ENCODE results near the gene UNC13C.

Gene UNC13C

DNA sequence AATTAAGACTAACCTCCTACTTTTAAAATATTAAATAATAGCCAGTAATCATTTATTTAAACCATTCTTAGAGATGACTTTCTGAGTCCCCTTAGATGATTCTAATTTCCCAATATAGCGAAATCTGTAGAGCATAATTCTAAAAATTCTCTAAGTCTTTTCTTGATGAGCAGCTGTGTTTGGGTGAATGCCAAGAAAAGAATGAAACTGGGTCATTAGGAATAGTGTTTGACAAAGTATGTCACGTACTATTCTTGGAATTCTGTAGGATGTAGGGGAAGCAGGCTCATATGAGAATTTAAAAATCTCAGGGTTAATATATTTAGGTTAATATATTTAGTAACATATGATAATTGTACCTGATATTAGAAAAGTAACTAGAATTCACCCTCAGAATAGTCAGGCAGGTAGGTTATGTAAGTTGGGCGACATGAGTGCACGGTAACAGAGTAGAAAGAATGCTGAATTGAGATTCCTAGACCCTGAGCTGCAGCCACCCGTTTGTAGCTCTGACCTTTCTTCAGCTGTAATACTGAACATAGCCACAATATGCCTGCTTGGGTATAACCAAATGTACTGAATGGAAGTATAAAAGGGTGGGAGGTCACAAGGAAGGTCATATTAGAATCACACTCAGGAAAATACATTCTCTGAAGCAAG lies 524.3 kb downstream of the UNC13C start:
- no peak for DNase-seq

DNA sequence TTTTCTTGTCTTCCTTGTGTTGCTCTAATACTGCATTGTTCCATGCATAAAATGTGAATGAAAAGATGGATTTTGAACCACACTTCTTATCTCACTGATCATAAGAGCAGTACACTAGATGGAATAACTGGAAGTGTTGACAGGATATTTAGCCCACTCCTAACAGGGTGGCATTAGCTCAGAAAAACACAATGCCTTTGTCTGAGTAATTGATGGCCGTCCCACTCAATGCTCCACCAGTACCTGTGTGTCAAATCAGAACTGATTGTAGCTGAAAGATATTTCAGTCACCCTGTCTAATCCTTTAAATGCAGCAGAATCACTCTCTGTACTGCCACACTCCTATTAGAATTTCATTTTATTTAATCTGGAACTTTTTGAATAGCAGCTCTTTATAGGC lies 526.5 kb downstream of the UNC13C start:
- DNase-seq, result no peak

DNA sequence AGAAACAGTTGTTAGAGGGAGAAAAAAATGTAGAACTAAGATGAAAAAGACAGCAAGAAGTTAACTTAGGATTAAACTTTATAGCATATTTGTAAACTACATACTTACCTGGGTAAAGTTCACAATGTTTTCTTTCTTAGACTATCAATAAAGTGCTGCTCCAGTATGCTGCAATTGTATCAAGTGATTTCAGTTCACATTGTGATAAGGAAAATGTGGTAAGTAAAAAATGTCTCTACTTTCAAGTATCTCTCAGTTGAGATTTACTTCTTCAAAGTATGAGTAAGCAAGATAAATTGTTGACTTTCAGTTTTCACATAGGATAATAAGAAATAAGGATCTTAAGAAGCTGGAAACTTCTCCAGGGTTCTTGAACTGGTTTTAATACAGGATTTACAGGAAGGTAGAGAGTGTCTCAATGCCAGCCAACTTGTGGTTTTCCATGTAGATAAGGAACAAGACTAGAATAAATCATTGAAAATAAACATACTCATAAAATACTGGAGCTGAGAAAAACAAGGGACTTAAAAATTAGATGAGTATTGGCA lies 528.8 kb downstream of the UNC13C start:
- no peak for DNase-seq

DNA sequence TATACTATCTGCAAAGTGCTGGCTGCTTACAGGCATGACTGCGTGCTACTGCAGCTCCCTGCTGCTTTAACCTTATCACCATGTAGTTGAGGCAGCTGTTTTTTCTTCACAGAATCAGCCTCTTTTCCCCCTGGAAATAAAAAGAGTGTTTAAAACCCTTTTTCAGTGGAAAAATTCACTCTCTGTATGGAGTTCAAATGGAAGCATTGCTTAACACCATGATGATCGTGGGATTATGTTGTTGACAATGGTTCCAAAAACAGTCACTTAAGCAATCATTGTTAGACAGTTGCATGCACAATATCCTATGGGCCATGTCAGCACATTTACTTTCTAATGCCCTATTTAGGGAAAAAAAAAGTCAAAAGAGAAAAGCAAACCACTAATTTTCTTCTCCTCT lies 536.4 kb downstream of the UNC13C start:
- DNase-seq, result no peak

DNA sequence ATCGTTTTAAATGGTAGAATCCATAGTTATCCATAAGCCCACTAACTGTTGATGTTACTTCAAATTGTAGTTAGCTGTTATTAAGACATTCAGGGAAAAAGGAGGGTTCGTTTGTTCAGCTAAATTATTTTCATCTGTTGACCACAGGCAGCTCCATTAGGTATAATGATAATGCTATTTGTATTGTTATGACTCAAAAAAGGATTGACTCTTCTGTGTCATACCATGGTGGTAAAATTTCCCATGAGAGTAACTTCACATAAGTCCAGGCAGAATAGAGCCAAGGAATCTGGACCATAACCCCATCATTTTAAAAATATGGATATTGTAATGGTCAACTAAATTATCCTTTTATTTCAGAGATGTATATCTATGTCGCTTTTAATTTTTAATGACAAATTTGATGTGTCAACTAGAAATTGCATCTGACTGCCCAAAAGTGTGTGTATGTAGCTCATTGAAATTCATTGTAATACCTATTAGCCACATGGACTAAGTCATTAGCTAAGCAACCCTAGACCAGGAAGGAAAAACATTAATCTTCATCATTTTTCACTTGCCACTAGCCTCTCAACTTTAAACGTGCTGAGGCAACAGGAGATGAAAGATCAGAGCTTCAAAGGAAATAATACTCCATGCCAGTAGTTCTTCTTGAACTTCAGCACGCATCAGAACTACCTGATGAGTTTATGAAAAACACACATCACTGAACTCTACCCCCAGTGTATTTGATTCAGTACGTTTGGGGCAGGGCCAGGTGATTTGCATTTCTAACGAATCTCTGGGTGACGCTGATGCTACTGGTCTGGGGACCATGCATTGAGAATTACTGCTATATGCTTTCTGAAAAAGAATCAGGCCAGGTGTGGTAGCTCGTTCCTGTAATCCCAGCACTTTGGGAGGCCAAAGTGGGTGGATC lies 537.7 kb downstream of the UNC13C start:
- DNase-seq, result no peak

DNA sequence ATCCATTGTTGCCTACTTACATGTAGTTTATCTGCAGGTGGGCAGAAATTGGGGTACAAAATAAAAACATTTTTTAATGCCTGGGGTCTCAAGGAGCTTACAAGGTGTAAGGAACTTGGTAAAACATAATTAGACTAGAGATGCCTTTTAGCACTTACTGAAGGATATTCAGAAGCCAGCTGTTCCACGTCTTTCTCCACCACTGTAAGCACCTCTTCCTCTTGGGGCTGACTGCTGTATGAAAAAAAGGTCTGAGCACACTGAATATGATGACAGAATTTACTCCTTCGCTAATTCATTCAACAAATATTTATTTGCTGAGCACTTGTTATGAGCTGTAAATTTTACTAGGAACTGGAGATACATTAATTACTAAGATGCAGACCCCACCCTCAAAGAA lies 539.1 kb downstream of the UNC13C start:
- no peak for DNase-seq

DNA sequence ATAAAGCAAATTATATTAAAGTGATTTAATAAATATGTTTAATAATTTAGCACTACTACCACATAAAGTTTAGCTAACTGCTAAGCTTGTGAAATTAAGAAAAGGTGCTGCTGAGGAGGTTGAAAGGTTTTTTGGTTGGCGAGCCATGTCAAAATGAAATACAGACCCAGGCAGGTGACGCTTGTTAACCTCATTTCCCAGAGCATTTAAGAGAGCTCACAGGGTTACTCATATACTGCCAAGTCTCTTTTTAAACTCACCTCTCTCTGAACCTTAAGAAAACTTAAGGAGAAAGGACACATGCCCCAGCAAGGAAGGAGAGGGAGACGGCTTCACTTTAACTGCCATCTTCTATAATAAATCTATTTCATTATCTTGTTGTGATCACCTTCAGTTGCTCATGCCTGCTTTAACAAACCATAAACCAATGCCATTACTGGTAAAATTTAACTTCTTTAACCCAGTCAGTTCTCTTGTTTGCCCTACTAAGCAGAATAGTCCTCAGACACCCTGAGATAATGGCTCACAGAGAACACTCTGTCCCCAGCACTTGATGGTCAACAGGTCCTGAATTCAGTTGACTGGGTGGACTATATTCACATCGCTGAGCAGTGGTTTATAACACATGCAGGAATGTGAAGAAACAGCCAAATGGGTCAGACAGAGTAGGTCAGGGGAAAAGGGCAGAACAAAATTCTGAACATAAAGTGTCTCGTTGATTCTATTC lies 540.1 kb downstream of the UNC13C start:
- no peak for DNase-seq

DNA sequence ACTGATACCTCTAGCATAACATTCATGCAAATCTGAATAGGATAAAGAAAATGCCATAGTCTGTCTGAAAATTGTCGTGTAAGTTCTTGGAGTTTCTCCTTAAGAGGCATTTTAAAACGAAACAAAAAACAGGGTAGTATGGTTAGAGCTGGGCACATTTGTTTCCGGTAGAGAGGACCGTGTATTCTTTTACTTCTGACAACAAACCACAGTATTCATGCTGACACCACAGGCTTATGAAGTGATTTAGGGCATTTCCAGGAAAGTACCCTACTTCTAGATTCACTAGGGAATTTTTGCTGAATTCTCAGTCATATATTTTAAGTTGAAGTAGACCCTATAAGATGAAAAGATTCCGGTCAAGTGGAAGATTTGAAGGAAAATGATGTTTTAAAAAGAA lies 541.3 kb downstream of the UNC13C start:
- DNase-seq, result peak in 1 of 2 donors; percentile 4

DNA sequence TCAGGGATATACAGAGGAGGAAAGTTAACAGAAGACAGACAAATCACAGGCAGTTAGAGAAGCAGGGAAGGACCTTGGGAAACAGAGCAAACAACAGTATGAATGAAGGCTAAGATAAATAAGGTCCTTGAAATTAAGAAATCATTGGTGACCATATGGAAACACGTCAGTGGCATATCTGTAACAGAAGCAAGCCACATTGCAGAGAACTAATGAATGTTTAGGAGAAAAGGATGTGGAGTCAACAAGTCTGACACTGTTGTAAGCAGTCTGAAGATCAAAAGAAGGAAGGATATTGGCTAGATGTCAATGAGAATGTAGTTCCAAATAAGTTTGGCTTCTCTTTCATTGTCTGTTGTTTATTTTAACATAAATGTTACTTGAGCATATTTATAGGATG lies 542.4 kb downstream of the UNC13C start:
- DNase-seq, result no peak

DNA sequence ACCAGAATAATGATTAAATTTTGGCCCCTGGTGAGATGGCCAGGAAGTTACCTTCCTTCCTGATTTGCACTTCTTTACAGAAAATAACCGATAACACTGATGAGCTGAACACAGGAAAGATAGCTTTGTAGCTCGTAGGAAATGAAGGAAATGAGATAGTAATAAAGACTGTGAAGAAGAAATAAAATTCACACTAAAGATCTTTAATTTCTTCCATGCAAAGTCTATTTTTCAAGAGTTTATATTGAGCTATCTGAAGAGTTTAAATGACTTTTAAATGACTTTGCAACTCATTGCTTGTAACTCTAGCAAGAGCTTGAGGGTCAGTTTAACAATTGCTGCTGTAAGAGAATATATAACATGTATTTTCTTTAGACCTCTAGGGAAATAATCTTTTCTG lies 543.0 kb downstream of the UNC13C start:
- DNase-seq, result no peak

DNA sequence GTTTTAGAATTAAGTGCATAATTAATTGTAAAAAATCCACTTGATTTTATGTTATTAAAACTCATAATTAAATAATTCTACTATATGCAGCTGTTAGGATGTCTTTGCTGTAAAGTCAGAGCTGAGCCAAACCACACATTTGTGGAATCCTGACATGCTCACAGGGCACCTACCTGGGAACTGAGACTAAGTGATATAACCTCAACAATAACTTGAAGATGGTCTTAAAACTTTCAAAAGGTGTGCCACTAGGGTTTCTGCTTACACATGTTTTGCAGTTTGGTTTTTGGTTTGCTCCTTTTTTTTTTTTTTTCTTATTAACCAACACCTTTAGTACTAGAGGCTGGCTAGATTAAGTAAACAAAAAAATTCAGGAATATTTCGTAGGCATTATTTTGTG lies 549.8 kb downstream of the UNC13C start:
- no peak for DNase-seq

DNA sequence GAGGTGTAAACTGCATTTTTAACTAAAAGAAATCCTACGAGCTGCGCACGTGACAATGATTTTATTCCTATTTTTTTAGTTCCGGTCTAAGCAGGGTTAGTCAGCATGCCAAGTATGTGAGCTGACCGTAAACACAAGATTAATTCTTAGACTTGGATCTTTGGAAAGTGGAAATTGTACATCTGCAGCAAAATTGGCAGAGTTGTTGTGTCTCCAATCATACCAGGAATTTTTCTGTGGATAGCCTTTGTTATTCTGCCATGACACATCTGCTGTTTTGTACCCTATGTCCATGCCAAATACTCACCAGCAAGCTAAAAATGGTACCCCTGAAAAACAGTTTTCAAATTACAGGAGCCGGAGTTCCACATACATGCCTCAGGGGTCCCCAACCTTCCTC lies 562.5 kb downstream of the UNC13C start:
- DNase-seq, result no peak

DNA sequence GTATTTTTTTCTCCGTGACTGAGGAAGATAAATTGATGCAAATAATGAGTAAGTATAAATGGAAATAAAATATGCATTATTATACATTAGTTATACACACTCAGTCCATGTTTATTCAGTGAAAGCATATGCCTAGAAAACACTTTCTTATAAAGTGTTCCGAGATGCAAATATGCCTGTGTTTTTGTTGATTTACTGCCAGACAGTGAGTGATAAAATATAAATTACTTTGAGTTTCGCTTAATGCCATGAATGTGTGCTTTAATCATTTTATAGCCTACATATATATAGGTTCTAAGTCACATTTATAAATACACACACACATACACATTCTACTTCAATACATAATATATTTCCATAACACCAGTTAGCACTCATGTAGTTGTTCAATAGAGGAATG lies 569.2 kb downstream of the UNC13C start:
- DNase-seq, result no peak

DNA sequence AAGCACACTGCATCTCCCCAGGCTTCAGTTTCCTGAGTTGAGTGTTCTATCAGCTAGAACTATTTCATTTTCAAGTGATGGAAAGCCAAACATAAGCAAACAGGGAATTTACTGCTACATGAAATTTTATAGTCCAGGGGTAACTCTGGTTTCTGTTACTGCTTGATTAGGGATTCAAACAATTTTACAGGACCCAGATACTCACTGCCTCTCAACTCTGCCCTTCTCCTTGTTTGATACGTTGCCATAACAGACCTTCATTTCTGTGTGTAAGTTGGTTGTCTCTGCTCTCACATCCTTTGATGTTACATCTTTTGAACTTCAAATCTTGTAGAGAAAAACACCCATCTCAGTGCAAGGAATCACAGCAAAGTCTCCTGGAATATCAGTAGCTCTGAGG lies 572.7 kb downstream of the UNC13C start:
- DNase-seq, result no peak

DNA sequence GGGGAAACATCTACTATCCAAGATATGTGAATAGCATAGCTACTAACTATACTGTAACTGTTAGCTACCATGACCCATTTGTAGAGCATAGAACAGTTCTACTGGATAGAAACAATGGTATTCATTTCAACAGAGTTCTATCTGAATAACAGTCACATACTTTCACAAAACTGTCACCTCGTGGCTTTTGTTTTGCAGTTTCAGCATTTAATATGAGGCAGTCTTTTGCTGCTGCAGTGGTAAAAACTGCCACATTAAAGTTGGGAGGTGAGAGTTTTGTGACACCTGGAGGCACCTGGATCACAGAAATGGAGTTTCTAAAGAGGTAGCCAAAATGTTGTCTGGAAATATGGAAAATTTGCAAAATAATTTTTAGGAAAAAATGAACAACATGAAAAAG lies 578.0 kb downstream of the UNC13C start:
- no peak for DNase-seq

DNA sequence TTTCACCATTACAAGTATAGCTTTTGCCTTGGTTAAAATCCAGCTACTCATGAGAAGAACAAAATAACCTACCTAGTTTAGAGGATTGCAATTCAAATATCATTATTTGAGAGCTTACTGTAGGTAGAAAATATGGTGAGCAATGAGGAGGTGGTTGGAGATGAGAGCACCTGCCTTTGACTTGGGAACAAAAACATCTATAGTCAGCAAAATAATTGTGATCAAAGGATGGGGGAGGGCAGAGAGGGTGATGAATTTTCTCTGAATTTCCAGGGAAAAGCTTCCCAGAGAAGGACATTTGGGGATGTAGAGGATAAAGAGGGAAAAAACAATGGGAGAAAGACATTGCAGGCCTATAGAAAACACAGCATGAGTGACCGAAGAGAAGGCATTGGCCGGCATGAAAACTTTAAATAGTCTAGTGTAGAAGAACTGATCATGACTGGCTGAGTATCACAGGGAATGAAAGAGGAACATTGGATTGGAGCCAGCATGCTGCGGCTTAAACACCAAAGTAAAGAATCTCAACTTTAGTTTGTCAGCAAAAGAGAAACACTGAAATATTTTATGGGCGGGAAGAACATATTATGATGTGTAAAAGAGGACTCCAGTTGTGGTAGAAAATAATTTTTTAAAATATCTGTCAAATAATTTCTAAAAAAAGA lies 581.3 kb downstream of the UNC13C start:
- no peak for DNase-seq

DNA sequence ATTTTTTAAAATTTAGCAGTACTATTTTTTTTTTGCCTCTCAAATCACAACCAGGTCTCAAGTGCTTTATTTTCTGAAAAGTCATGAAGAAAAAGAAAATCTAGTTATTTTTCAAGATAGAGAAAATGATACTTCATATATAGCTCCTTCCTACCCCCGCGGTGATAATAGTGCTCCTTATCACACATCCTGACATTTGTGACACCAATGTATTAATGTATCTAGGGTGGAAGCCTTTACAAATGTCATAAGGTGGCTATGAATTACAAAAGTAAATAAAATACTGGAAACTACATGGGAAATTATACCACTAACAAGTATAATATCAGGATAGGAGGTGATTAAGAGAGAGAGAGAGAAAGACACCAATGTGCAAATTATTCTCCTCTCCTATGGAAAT lies 582.2 kb downstream of the UNC13C start:
- no peak for DNase-seq

DNA sequence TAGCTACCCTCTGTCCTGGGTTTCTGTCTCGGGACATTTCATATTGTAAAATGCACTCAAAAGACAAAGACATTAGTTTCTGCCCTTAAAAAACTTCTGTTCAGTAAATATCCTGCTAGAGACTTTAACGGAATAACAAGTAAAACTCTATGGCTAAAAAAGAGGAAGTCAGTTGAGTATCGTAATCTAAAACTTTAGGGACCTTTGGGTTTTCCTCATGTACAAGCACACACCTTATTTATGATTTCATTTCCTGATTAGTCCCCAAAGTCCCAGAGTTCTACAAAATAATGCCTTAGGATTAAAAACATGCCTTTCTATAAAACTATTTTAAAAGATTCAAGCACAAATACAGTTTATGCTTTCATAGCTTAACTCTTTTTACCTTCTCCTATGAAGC lies 585.9 kb downstream of the UNC13C start:
- DNase-seq, result no peak

DNA sequence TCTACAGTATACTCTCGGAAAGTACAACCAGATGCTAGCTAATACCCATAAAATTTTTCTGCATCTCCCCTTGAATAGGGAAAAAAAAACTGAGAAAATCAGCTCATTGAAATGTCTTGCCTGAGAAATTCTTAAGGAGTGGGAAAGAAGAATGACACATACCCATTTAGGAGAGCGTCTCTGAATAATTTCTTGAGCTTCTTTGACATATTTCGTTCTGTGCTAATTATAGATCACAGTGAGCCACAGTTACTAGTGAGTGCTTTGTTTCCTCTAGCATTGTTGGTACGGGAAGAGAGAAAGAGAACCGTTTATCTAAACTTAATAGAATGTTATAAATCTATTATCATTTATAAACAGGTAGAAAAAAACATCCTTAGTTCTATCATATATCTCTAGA lies 588.4 kb downstream of the UNC13C start:
- no peak for DNase-seq

DNA sequence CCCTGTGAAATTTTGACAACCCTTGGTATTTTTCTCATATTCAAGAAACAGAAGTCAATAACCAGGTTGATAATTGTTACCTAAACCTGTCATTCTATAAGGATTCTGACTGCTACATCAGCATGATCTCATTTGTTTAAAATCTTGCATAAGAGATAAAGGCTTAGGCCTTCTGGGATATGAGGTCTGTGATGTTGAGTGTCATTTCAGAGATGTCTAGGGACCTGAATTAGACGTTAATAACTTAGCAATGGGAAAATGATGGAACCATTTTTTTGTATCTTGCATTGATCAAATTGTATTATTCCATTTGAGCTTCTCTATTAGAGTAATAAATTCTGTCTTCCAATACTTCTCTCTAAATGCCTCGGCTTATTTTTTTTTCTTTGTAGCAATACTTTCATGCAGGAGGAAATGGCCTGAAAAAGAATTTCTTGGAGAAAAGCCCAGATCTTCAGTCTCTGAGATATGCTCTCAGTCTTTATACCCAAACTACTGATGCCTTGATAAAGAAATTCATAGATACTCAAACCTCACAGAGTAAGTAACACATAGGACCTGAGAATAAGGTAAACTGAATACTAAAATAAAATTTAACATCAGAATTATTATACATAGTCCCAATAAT lies 589.3 kb downstream of the UNC13C start:
- DNase-seq, result no peak

DNA sequence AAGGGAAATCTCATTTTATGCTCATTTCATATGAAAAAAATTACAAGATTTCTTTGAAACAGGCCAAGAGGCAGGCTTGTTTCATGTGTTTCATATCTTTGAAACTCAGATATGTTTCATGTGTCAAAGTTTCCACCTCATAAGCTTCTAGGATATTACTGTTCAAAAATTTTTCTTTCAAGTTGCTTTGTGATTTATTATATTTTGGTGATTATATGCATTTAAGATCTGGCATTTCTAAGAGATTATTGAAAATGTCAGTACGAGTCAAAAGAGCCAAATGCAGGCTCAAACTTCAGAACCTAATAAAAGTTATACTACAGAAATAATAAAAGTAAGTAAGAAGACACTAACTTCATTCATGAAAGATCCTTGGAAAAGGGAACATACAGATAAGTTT lies 590.1 kb downstream of the UNC13C start:
- DNase-seq, result no peak

DNA sequence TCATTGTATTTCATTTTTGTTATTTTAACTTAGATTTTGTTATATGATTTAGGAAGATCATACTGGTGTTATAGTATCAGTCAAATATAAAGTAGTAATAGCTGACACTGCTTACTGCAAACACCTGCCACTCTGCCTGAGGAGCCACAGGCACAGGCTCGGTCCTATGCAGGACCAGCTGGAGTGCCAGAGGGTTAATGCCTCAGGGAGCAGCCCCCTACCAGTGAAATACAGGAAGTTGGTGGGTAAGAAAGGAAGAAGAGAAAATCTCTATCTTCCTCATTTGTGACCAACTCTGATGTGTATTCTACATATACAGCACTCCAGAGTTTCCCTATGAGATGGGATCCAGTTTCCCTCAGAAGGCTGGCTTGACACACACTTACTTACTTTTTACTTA lies 593.3 kb downstream of the UNC13C start:
- no peak for DNase-seq

DNA sequence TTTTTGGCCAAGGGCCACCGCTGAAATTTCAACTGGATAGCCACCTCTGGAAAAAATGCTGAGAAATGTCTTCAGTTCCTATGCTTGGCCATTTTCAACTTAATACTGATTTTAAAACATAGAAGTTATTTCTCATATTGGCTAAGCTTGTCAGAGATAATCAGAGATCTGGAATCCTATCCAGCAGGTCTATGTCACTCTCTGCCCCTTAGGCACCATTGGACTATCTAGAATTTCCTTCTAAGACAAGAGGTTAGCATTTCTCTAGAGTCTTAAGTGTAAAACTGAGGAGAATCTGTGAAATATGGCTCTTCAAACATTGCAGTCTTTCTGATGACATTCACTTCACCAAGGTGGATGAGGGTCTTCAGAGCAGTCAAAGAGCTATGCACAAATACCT lies 597.3 kb downstream of the UNC13C start:
- DNase-seq, result no peak
